A673 (cell line): ENCODE measurements around the gene RASGRP2. TPM values are rescaled to one million over a fixed set of nuclear protein-coding genes. Genes with fewer than 3 reads are reported as not detected.

Source experiments
- BruUV-seq: library from RNA; stranded (reverse); fragments of 400-500 nt; replicated peaks from 2 replicates; lab custom pipeline; 2021; lab: Mats Ljungman, UMichigan
- CTCF ChIA-PET: fragments of 300-600 bp; sonication (Branson Sonifier 250); formaldehyde crosslinking; loops from one replicate; lab custom pipeline; 2022; ENCODE audit warnings: antibody characterized with exemption; lab: Charles Lee
- POLR2A ChIA-PET: fragments of 300-600 bp; sonication (Branson Sonifier 250); formaldehyde crosslinking; loops from one replicate; lab custom pipeline; 2022; ENCODE audit warnings: antibody characterized with exemption; ENCODE audit not compliant: low non-redundant PET; lab: Charles Lee
- DNase-seq: peaks from one replicate; pipeline ENCODE4 v3.0.0-alpha.2; 2015; ENCODE audit warnings: low spot score
- H3K27ac ChIP-seq: fragments of 200-600 bp; sonication (generic); 2 replicates; pipeline ENCODE4 v1.5.1; 2016; ENCODE audit warnings: mixed run types, low read depth, mild to moderate bottlenecking, mixed read lengths, antibody characterized with exemption, low read length; ENCODE audit not compliant: poor library complexity, severe bottlenecking
- H3K27me3 ChIP-seq: fragments of 200-600 bp; sonication (generic); replicated peaks from 2 replicates; pipeline ENCODE4 v1.6.1; 2017; ENCODE audit warnings: mixed run types, low read depth, mild to moderate bottlenecking, mixed read lengths, antibody characterized with exemption, low read length; ENCODE audit not compliant: insufficient read depth, poor library complexity
- H3K36me3 ChIP-seq: fragments of 200-600 bp; sonication (generic); 2 replicates; pipeline ENCODE4 v1.6.1; 2016; ENCODE audit warnings: mixed run types, mild to moderate bottlenecking, mixed read lengths, antibody characterized with exemption, low read length; ENCODE audit not compliant: insufficient read depth, poor library complexity, severe bottlenecking
- H3K4me1 ChIP-seq: fragments of 200-600 bp; sonication (generic); 2 replicates; pipeline ENCODE4 v1.6.1; 2017; ENCODE audit warnings: mixed run types, mild to moderate bottlenecking, mixed read lengths, antibody characterized with exemption, low read length; ENCODE audit not compliant: insufficient read depth, poor library complexity, severe bottlenecking
- H3K4me3 ChIP-seq: fragments of 200-600 bp; sonication (generic); 2 replicates; pipeline ENCODE4 v1.5.1; 2016; ENCODE audit warnings: low read depth, mixed run types, mild to moderate bottlenecking, mixed read lengths, low read length; ENCODE audit not compliant: poor library complexity, severe bottlenecking
- H3K9me3 ChIP-seq: fragments of 200-600 bp; sonication (generic); 2 replicates; pipeline ENCODE4 v1.6.1; 2016; ENCODE audit warnings: mixed run types, low read depth, mild to moderate bottlenecking, mixed read lengths, antibody characterized with exemption, low read length; ENCODE audit not compliant: poor library complexity, severe bottlenecking
- CTCF ChIP-seq: fragments of 300-800, 200-600 bp; sonication (generic); conservative IDR thresholded peaks from 2 replicates; pipeline ENCODE4 v1.5.1; 2017; ENCODE audit warnings: low read depth, mild to moderate bottlenecking, antibody characterized with exemption, low read length, moderate library complexity, mixed read lengths
- EZH2 ChIP-seq: fragments of 200-600 bp; sonication (generic); IDR thresholded peaks from 2 replicates; pipeline ENCODE4 v1.6.1; 2017; ENCODE audit warnings: borderline replicate concordance, low read depth, mild to moderate bottlenecking, mixed read lengths, antibody characterized with exemption, low read length; ENCODE audit not compliant: poor library complexity, severe bottlenecking
- intact Hi-C: fragments of 100-400 bp; cut with micrococcal nuclease; formaldehyde crosslinking; loops from one replicate; pipeline ENCODE4 v1.10.0; 2022; ENCODE audit not compliant: unreplicated experiment
- total RNA-seq: library from RNA; stranded (reverse); gene quantifications from 2 replicates; pipeline ENCODE4 v1.2.3, GENCODE V29; 2021

RASGRP2 gene
- total RNA-seq, 1 experiment from 2014 or later = 2.0 TPM

- no peak overlapping the region for H3K27ac ChIP-seq
- no peak overlapping the region for H3K4me3 ChIP-seq
- ChIA-PET POLR2A (no interaction called here), CTCF (no interaction called here)
- peak; percentile 52 for TF ChIP-seq CTCF
- no peak for TF ChIP-seq EZH2
- intact Hi-C loops = no loop called here
- H3K36me3 ChIP-seq = peaks cover 80% of the 10 kb centered on the region
- H3K27me3 ChIP-seq = no peaks in the 10 kb centered on the region
- BruUV-seq = no TSS peak
- H3K4me1 ChIP-seq = peaks cover 37% of the 10 kb centered on the region
- H3K9me3 ChIP-seq = no peaks in the 10 kb centered on the region
- no peak for DNase-seq
Measured at GRCh38 chr11:64765291-64765850, 21.4 kb upstream of the RASGRP2 start.

GRCh38 chr11:64764753-64765152 is 20.8 kb upstream of the RASGRP2 start:
- intact Hi-C loops = no loop called here
- H3K27me3 ChIP-seq = no peaks in the 10 kb centered on the region
- TSS peak; percentile 59 for BruUV-seq
- peaks cover 37% of the 10 kb centered on the region for H3K4me1 ChIP-seq
- POLR2A ChIA-PET = no interaction called here
- TF ChIP-seq EZH2 (no peak), CTCF (no peak)
- no peaks in the 10 kb centered on the region for H3K9me3 ChIP-seq
- no peak overlapping the region for H3K4me3 ChIP-seq
- no peak for DNase-seq
- H3K27ac ChIP-seq = peak overlapping the region; percentile 60
- peaks cover 74% of the 10 kb centered on the region for H3K36me3 ChIP-seq
- CTCF ChIA-PET = interaction anchor here (0.5 to 0.6 kb wide), 2 partner anchors 941 to 1065 kb away, joined by 3 to 4 read pairs; no protein-coding TSS in a partner anchor

- CTCF ChIA-PET = interaction anchor here (0.5 kb wide), 1 partner anchor 942 kb away, joined by 3 read pairs; no protein-coding TSS in a partner anchor
Measured at GRCh38 chr11:64764040-64764611, 20.2 kb upstream of the RASGRP2 start.

More at GRCh38 chr11:64764040-64764611, 20.2 kb upstream of the RASGRP2 start:
- no peaks in the 10 kb centered on the region for H3K27me3 ChIP-seq
- H3K36me3 ChIP-seq = peaks cover 68% of the 10 kb centered on the region
- H3K4me1 ChIP-seq = peaks cover 37% of the 10 kb centered on the region
- H3K27ac ChIP-seq = peak overlapping the region; percentile 60
- no peak overlapping the region for H3K4me3 ChIP-seq
- intact Hi-C loops = no loop called here
- H3K9me3 ChIP-seq = no peaks in the 10 kb centered on the region
- no peak for DNase-seq
- BruUV-seq = no TSS peak
- POLR2A ChIA-PET = interaction anchor here (0.6 kb wide), 1 partner anchor 521 kb away, joined by 5 read pairs; no protein-coding TSS in a partner anchor
- TF ChIP-seq EZH2 (no peak), CTCF (no peak)
